Measurements from ENCODE around the gene FSTL1.

FSTL1 gene

DNA sequence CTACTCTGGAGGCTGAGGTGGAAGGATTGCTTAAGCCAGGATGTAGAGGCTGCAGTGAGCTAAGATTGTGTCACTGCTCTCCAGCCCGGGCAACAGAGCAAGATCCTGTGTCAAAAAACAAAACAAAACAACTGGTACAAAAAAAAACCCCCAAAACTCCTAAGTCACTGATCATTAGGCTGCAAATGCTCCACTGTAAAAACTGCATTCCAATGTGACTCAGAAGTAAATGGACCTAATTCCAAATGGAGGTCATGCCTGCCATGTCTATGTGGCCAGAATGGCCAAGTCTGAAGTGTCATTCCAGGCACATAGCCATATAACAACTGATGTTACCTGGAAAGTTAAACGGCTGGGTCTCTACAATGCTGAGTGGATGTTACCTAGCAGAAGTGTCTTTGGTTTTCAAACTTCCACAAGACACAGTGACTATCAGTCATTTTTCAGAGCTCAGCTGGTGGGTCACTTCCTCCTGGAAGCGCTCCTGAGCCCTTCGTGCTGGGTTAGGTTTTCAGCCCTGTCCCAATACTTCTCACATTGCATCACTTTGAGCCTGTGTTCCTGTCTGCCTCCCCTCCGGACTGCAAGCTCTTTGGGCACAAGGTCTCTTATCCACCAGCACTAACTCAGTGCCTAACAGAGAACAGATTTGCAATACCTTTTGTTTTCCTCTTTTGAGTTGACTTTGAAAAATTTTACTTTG is 10.6 kb downstream of the FSTL1 start:
- ATAC-seq (replicated peaks) (no peak), DNase-seq (no peak)
- no peaks in the 10 kb centered on the region for H3K9me3 Mint-ChIP-seq
- no peaks in the 10 kb centered on the region for H3K4me1 Mint-ChIP-seq
- peaks cover 0 to 6% of the 10 kb centered on the region in 2 donors for H3K27me3 Mint-ChIP-seq
- no peaks in the 10 kb centered on the region for H3K36me3 Mint-ChIP-seq
- no peak overlapping the region for H3K4me3 Mint-ChIP-seq
- H3K27ac Mint-ChIP-seq: no peak overlapping the region

DNA sequence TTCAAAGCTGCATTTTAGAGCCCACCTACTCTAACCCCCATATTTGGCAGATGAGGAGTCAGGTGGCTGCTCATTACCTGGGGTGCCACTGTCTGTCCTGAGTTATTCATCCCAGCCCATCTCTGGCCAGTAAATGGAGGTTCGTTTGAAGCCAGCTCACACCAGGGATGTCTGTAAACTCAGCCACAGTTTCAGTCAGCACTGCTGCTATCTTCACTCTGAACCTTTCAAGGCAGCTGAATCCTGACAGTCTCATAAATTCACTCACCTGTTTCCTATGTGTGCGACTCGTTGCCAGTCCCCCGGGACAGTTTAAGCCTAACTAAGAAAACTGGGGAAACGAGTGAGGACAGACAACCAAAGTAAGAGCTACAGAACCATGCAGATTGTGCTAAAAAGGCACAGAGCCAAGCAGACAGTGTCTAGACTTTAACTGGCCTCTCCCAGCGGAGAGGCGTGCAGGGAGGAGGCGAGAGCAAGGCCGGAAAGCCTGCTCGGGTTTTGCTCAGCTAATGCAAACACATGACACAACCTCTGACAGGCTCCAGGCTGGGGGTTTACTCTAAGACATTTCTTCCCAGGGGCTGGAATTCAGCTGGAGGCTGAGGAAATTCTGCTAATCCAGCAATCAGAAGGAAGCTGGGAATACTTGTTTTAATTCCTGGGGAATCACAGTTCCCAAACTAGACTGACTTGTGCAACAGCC is 12.0 kb downstream of the FSTL1 start:
- no peak for DNase-seq
- H3K36me3 Mint-ChIP-seq: no peaks in the 10 kb centered on the region
- ATAC-seq (replicated peaks): no peak
- no peak overlapping the region for H3K4me3 Mint-ChIP-seq
- H3K4me1 Mint-ChIP-seq: no peaks in the 10 kb centered on the region
- peaks cover 0 to 8% of the 10 kb centered on the region in 2 donors for H3K27me3 Mint-ChIP-seq
- H3K27ac Mint-ChIP-seq: no peak overlapping the region
- no peaks in the 10 kb centered on the region for H3K9me3 Mint-ChIP-seq

DNA sequence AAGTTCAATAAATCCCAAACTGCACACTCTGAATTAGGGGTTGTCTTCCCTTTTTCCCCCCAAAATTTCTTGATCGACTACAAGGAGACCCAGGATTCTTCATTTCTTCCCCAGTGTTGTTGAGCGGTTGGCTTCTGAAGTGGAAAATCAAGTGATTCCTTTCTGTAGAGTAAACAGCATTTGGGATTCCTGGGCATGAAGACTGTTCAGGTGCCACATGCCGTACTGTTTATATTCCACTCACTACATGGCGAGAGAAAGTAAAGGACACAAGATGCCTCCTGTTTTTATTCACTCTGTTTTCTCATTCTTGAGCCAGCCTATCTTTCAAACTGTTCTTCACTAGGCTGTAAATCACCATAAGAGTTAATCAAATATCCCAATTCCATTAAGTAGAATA is 12.6 kb downstream of the FSTL1 start:
- no peaks in the 10 kb centered on the region for H3K9me3 Mint-ChIP-seq
- H3K27me3 Mint-ChIP-seq: peaks cover 0 to 12% of the 10 kb centered on the region in 2 donors
- DNase-seq (no peak), ATAC-seq (replicated peaks) (no peak)
- no peak overlapping the region for H3K4me3 Mint-ChIP-seq
- no peaks in the 10 kb centered on the region for H3K36me3 Mint-ChIP-seq
- no peaks in the 10 kb centered on the region for H3K4me1 Mint-ChIP-seq
- H3K27ac Mint-ChIP-seq: no peak overlapping the region

DNA sequence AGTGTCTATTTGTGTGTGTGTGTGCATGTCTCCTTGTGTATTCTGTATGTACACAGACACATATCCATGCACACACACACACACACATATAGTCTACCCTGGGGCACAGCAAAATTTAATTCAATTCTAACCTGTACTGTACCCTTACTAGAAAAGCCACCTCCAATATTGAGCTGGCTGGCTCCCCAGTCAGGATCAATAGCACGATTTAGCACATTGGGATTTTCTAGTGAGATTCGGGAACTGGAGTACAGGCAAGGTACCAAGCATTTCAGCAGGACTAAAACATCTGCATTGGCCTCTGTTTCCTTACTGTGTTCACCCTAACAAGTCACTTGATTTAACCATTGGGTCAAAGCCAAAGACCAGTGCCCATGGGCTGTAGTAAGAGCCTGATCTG is 13.2 kb downstream of the FSTL1 start:
- no peaks in the 10 kb centered on the region for H3K9me3 Mint-ChIP-seq
- ATAC-seq (replicated peaks) (no peak), DNase-seq (no peak)
- no peaks in the 10 kb centered on the region for H3K36me3 Mint-ChIP-seq
- H3K27ac Mint-ChIP-seq: no peak overlapping the region
- H3K27me3 Mint-ChIP-seq: peaks cover 0 to 12% of the 10 kb centered on the region in 2 donors
- H3K4me1 Mint-ChIP-seq: no peaks in the 10 kb centered on the region
- H3K4me3 Mint-ChIP-seq: no peak overlapping the region

DNA sequence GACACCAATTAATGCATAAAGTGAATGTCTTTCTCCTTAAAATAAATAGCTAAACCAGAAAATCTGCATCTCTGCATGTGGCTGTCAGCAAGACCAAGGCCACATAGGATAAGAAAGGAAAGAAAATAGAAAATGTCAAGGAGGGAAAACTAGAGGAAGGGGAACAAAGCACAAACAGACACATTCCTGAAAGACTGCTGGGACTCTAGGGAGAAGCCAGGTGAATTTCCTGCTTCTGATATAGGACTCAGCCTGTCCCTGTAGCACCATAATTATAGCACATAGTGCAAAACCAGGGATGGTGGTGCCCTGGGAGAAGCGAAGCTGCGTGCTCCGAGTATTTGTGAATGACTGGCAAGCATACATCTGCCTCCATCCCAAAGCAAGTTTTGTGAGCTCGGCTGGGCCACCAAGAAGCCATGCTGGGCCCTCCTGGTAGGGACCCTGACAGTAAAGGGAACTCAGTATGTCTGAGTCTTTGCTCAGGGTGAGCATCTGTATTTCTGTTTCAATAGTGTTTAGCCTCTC is 14.2 kb downstream of the FSTL1 start:
- H3K4me3 Mint-ChIP-seq: no peak overlapping the region
- ATAC-seq (replicated peaks): no peak
- no peaks in the 10 kb centered on the region for H3K4me1 Mint-ChIP-seq
- no peaks in the 10 kb centered on the region for H3K9me3 Mint-ChIP-seq
- no peaks in the 10 kb centered on the region for H3K36me3 Mint-ChIP-seq
- H3K27ac Mint-ChIP-seq: no peak overlapping the region
- H3K27me3 Mint-ChIP-seq: peaks cover 0 to 12% of the 10 kb centered on the region in 2 donors
- DNase-seq: no peak

DNA sequence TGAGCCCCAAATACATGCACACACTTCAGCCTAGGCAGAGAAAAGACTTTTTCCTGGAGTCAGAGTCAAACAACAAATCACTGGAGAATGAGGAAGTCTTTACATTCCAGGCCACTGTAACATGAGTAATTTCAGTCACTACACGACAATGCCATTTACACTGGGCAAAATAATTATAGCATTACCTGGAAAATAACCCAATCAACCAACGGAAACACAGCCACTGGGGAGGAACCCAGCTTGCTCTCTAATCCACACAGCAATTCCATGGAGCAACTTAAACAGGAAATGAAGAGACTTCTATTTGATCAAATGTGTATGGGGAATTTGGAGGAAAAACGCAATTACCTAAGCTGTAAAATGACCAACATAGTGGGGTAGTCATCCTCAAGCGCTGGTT is 15.2 kb downstream of the FSTL1 start:
- no peak for DNase-seq
- Mint-ChIP-seq H3K27me3 (peaks cover 0 to 12% of the 10 kb centered on the region in 2 donors), H3K4me3 (no peak overlapping the region), H3K27ac (no peak overlapping the region), H3K36me3 (no peaks in the 10 kb centered on the region), H3K9me3 (no peaks in the 10 kb centered on the region), H3K4me1 (no peaks in the 10 kb centered on the region)
- ATAC-seq (replicated peaks): no peak

DNA sequence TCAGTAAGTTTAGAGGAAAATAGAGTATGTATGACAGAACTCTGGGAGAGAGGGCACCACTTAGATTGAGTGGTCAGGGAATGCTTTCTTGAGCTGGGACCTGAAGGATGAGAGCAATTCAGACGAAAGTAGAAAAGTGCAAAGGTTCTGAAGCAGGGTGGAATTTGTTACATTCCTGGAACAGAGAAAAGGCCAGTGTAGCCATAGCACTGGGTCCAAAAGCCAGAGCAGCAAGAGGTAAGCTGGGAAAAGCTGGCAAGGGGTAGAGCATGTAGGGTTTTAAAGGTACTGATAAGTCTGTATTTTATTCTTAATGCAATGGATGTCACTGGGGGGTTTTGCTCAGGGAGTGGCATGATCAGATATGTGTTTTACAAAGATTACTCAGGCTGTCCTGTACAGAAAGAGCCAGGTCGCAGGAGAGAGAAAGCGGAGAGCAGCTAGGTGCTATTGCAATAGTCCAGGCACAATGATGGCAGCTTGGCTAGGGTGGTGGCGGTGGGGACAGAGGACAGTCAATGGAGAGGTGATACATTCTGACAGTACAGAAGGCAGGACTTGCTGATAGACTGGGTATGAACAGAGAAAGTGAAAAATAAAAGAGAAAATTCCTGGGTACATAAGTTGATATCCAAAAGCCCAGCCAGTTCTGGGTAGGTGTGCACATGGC is 17.0 kb downstream of the FSTL1 start:
- ATAC-seq (replicated peaks) (no peak), DNase-seq (no peak)
- H3K27me3 Mint-ChIP-seq: peaks cover 0 to 12% of the 10 kb centered on the region in 2 donors
- H3K27ac Mint-ChIP-seq: no peak overlapping the region
- no peaks in the 10 kb centered on the region for H3K36me3 Mint-ChIP-seq
- no peaks in the 10 kb centered on the region for H3K9me3 Mint-ChIP-seq
- H3K4me1 Mint-ChIP-seq: no peaks in the 10 kb centered on the region
- H3K4me3 Mint-ChIP-seq: no peak overlapping the region

DNA sequence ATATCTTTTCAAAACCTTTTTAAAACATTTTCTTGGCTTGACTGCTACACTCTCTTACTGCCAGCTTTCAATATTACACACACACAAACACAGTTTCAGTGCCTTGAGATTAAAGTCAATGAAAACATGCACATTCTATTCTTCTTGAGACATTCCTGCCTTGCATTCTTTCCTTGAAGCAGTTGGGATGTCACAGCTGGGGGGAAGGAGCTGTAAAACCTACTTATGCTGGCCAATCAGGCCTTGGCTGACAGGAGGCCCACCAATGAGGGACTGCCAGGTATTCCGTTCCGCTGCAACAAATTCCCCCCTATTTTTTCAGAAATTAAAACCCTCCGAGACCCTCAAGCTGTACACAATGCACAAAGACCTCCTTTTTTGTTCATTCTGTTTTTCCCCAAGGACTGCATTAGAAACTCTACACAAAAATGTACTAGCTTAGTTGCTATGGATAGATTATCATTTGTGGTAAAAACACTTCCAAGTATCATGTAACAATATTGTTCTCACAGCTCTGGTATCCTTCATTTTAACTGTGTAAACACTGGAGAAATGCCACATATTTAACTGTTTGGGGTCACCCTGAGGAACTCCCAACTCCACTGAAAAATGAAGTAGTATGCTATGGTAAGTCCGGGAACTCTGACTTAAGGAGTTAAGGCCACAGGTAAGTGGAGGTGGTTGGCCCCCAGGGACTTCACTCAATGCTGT is 18.5 kb downstream of the FSTL1 start:
- H3K27ac Mint-ChIP-seq: no peak overlapping the region
- no peaks in the 10 kb centered on the region for H3K9me3 Mint-ChIP-seq
- DNase-seq (no peak), ATAC-seq (replicated peaks) (no peak)
- no peak overlapping the region for H3K4me3 Mint-ChIP-seq
- no peaks in the 10 kb centered on the region for H3K4me1 Mint-ChIP-seq
- H3K27me3 Mint-ChIP-seq: peaks cover 0 to 17% of the 10 kb centered on the region in 2 donors
- H3K36me3 Mint-ChIP-seq: no peaks in the 10 kb centered on the region

DNA sequence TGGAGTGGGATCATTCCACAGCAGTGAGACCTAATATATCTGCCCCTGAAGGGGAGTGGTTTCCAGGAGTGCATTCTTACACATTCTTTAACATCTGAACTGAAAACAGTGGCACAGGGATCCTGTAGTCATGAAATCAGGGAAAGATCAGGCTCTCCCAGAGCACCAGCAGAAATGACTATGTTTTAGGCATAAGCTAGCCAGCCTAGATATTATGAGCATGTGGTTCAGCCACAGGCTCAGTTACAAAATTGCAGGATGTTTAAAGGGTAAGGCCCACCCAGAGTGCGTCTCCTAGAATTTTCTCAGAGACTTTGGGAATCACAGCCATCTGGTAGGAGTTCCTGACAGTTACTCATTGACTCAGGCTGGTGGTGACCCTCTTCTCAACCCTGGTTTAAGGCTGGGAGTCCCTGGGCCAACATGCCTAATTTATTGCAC is 20.9 kb downstream of the FSTL1 start:
- no peak overlapping the region for H3K4me3 Mint-ChIP-seq
- no peak for DNase-seq
- H3K4me1 Mint-ChIP-seq: no peaks in the 10 kb centered on the region
- H3K9me3 Mint-ChIP-seq: no peaks in the 10 kb centered on the region
- H3K36me3 Mint-ChIP-seq: no peaks in the 10 kb centered on the region
- peaks cover 2 to 15% of the 10 kb centered on the region in 2 donors for H3K27me3 Mint-ChIP-seq
- no peak overlapping the region for H3K27ac Mint-ChIP-seq
- no peak for ATAC-seq (replicated peaks)

DNA sequence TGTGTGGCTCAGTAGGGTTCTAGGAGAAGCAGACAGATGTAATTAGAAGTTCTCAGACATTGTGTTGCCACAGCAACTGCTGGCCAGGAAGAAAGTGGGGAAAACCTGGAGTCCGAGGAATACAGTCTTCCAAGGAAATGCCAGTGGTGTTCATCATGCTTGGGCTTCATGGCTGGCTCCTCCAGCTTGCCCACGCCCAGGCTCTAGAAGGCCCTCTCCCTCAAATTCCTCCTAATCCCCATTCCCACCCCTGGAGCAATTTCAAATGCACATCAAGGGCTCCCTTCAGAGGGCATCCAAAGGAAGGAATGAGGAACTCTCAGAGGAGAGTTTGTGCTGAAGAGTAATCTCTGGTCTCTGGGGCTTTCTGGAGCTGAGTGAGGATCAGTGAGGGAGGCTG is 21.9 kb downstream of the FSTL1 start:
- no peaks in the 10 kb centered on the region for H3K36me3 Mint-ChIP-seq
- no peak overlapping the region for H3K27ac Mint-ChIP-seq
- H3K27me3 Mint-ChIP-seq: peaks cover 6 to 23% of the 10 kb centered on the region in 2 donors
- no peaks in the 10 kb centered on the region for H3K4me1 Mint-ChIP-seq
- no peak for DNase-seq
- no peak for ATAC-seq (replicated peaks)
- no peak overlapping the region for H3K4me3 Mint-ChIP-seq
- H3K9me3 Mint-ChIP-seq: no peaks in the 10 kb centered on the region

DNA sequence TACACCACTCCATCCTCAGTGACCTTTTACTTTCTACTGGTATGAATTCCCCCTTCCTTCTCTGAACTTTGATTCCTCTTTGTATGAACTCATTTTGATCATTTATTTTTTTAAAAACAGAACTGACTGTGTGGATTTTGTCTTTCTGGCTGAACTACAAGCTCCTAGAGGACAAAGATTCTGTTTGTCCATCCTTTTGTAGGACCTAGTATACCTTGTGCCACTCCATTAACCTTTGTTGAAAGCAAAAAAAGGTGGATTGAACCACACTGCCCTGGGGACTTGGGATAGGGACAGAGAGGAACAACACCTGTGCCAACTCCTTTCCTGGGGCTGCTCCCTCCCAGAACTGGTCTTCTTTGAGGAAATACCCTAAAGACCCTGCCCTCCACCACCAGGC is 23.6 kb downstream of the FSTL1 start:
- Mint-ChIP-seq H3K9me3 (no peaks in the 10 kb centered on the region), H3K4me1 (no peaks in the 10 kb centered on the region), H3K27me3 (peaks cover 6 to 17% of the 10 kb centered on the region in 2 donors), H3K36me3 (no peaks in the 10 kb centered on the region), H3K27ac (no peak overlapping the region), H3K4me3 (no peak overlapping the region)
- DNase-seq: no peak
- no peak for ATAC-seq (replicated peaks)

DNA sequence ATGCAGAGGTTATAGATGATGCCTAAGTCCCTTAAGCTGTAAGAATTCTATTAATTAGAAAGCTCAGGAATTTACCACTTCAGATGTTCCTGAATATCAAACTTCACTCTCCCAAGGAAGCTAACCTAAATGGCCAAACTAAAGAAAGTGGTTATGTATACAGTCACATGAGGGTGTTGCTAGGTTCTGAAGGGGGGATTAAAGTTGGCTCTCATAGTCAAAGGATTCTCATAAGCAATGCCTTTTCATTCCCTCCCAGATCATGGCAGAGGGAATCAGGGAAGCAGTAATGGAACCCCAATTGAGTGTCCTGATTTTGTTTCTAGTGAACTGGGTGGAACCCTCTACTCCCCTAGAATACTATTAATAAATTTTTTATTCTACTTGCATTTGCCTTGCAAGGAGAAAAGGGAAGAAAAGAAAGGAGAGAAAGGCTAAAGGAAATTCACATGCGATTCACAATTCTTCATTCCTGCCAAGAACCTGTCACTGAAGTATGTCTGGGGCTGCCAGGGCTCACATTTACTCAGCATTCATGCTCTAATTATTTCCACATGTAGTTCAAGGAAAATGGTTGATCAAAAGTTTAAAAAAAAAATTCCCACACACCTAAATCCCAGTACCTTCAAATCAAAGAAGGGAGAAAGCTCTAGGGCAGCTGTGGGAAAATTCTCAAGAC is 25.1 kb downstream of the FSTL1 start:
- H3K9me3 Mint-ChIP-seq: no peaks in the 10 kb centered on the region
- DNase-seq (no peak), ATAC-seq (replicated peaks) (no peak)
- no peaks in the 10 kb centered on the region for H3K36me3 Mint-ChIP-seq
- H3K4me3 Mint-ChIP-seq: no peak overlapping the region
- H3K27me3 Mint-ChIP-seq: peaks cover 6 to 17% of the 10 kb centered on the region in 2 donors
- H3K4me1 Mint-ChIP-seq: no peaks in the 10 kb centered on the region
- H3K27ac Mint-ChIP-seq: no peak overlapping the region

DNA sequence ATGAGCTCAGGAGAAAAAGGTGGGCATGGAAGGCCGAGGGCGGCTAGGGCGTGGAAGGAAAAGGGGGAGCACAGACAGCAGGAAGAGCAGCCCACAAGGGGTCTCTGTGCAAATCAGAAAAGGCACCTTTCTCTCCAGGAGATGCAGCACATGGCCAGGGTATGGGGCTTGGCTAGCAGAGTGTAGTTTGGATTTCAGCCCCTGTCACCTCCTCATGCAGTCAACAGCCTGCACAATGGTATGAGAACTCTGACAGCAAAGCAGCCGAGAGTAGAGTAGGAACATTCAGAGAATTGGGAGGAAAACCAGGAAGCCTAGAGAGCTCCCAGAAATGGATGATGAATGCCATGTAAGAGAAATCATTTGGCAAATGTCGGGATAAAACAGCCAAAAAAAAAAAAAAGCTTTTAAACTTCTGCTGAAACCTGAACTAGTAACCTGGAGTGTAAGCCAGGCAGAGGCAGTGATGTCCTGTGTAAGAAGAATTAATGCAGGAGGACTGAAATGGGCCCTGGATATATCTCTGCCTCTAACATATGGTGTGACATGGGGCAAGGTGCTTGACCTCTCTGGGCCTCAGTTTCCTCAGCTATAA is 25.7 kb downstream of the FSTL1 start:
- DNase-seq: no peak
- ATAC-seq (replicated peaks): no peak
- peaks cover 6 to 17% of the 10 kb centered on the region in 2 donors for H3K27me3 Mint-ChIP-seq
- H3K27ac Mint-ChIP-seq: no peak overlapping the region
- H3K4me3 Mint-ChIP-seq: no peak overlapping the region
- H3K4me1 Mint-ChIP-seq: no peaks in the 10 kb centered on the region
- H3K36me3 Mint-ChIP-seq: no peaks in the 10 kb centered on the region
- H3K9me3 Mint-ChIP-seq: no peaks in the 10 kb centered on the region

Data from stimulated activated naive B cell treated with anti-CD40 and anti-IgM and Interleukin-4, amounts not matched to agents 10 μg/mL and 1 μg/mL and 100 μg/mL, for 72 hours (primary cell).